ENCODE data around the gene CRYBG3.

Gene CRYBG3

GRCh38 chr3:97937205-97937604 is 115.4 kb downstream of the CRYBG3 start:
- TF ChIP-seq, protein P1, sequence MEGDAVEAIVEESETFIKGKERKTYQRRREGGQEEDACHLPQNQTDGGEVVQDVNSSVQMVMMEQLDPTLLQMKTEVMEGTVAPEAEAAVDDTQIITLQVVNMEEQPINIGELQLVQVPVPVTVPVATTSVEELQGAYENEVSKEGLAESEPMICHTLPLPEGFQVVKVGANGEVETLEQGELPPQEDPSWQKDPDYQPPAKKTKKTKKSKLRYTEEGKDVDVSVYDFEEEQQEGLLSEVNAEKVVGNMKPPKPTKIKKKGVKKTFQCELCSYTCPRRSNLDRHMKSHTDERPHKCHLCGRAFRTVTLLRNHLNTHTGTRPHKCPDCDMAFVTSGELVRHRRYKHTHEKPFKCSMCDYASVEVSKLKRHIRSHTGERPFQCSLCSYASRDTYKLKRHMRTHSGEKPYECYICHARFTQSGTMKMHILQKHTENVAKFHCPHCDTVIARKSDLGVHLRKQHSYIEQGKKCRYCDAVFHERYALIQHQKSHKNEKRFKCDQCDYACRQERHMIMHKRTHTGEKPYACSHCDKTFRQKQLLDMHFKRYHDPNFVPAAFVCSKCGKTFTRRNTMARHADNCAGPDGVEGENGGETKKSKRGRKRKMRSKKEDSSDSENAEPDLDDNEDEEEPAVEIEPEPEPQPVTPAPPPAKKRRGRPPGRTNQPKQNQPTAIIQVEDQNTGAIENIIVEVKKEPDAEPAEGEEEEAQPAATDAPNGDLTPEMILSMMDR (IDR thresholded peaks at IDR 0.05; ENCODE audit: low read depth, low read length): no peak
- H3K9me3 ChIP-seq: no peaks in the 10 kb centered on the region
- H3K4me1 ChIP-seq: no peaks in the 10 kb centered on the region; the same call in 1 of the 2 replicates
- DNase-seq: no peak
- H3K36me3 ChIP-seq: peaks cover 45% of the 10 kb centered on the region
- H3K27me3 ChIP-seq: no peaks in the 10 kb centered on the region
- H3K4me3 ChIP-seq (ENCODE audit: low read depth, low read length): no peak overlapping the region

GRCh38 chr3:97938444-97938843 is 116.6 kb downstream of the CRYBG3 start:
- Histone ChIP-seq H3K9me3 (no peaks in the 10 kb centered on the region), H3K4me3 (ENCODE audit: low read depth, low read length) (no peak overlapping the region), H3K4me1 (peaks cover 3% of the 10 kb centered on the region), H3K36me3 (peaks cover 53% of the 10 kb centered on the region), H3K27me3 (no peaks in the 10 kb centered on the region)
- DNase-seq: no peak
- TF ChIP-seq, protein P1 (IDR thresholded peaks at IDR 0.05; ENCODE audit: low read depth, low read length): no peak

GRCh38 chr3:97939401-97939800 is 117.6 kb downstream of the CRYBG3 start:
- H3K36me3 ChIP-seq: peaks cover 55% of the 10 kb centered on the region
- no peaks in the 10 kb centered on the region for H3K27me3 ChIP-seq
- H3K4me1 ChIP-seq: peaks cover 3% of the 10 kb centered on the region
- TF ChIP-seq, protein P1 (IDR thresholded peaks at IDR 0.05; ENCODE audit: low read depth, low read length): no peak
- DNase-seq: no peak
- H3K4me3 ChIP-seq (ENCODE audit: low read depth, low read length): no peak overlapping the region
- H3K9me3 ChIP-seq: no peaks in the 10 kb centered on the region

GRCh38 chr3:97940034-97940433 is 118.2 kb downstream of the CRYBG3 start:
- DNase-seq: peak; percentile 16
- TF ChIP-seq, protein P1 (IDR thresholded peaks at IDR 0.05; ENCODE audit: low read depth, low read length): peak; percentile 48
- Histone ChIP-seq H3K27me3 (no peaks in the 10 kb centered on the region), H3K4me3 (ENCODE audit: low read depth, low read length) (no peak overlapping the region), H3K4me1 (peaks cover 3% of the 10 kb centered on the region), H3K9me3 (no peaks in the 10 kb centered on the region), H3K36me3 (peaks cover 61% of the 10 kb centered on the region)

DNA sequence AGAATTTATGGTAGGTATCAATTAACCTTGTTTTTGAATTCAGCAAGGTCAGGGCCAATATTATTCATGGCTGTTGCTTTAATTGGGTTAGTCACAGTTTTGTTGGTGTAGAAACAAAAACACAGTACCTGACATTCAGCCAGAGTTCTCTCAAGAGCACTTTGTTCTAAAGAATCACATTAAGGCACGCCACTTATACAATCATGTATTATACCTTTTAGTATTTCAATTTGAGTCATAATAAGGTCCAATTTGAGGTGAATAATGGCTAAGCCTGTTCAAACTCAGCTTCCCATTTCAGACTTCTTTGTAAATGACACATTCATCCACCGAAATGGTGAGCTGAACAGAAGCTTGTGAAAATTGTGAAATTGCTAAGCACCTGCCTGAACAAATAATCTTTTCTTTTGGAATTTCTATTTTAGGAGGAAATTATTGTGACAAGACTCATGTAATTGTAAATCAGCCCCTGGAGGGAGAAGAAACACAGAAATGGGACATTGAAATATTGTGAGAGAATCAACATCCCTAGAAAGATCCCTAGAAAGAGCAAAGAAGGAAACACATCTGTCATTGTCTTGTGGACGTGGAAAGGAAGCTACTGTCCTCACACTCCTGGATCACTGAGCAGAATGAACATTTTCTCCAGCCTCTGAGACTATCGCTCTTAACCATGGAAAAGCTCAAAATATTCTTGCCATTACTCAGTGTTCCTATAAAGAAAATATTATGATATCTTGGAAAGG is 121.2 kb downstream of the CRYBG3 start:
- H3K4me1 ChIP-seq: peaks cover 3% of the 10 kb centered on the region
- DNase-seq: no peak
- H3K27me3 ChIP-seq: no peaks in the 10 kb centered on the region
- H3K36me3 ChIP-seq: peaks cover 70% of the 10 kb centered on the region
- TF ChIP-seq, protein P1 (IDR thresholded peaks at IDR 0.05; ENCODE audit: low read depth, low read length): no peak
- H3K9me3 ChIP-seq: no peaks in the 10 kb centered on the region
- no peak overlapping the region for H3K4me3 ChIP-seq (ENCODE audit: low read depth, low read length)

GRCh38 chr3:97948351-97949109 is 126.7 kb downstream of the CRYBG3 start:
- Histone ChIP-seq H3K9me3 (no peaks in the 10 kb centered on the region), H3K27me3 (no peaks in the 10 kb centered on the region), H3K4me1 (peaks cover 13% of the 10 kb centered on the region), H3K36me3 (peaks cover 85% of the 10 kb centered on the region), H3K4me3 (ENCODE audit: low read depth, low read length) (no peak overlapping the region)
- DNase-seq: no peak
- TF ChIP-seq, protein P1 (IDR thresholded peaks at IDR 0.05; ENCODE audit: low read depth, low read length): no peak

Measured in BE2C (cell line).